ENCODE data around the gene CFAP206. TPM values are rescaled to one million over a fixed set of nuclear protein-coding genes. Genes with fewer than 3 reads are reported as not detected.

CFAP206 gene
- total and polyA plus RNA-seq, 2 experiments from 2014 or later, result not detected

DNA sequence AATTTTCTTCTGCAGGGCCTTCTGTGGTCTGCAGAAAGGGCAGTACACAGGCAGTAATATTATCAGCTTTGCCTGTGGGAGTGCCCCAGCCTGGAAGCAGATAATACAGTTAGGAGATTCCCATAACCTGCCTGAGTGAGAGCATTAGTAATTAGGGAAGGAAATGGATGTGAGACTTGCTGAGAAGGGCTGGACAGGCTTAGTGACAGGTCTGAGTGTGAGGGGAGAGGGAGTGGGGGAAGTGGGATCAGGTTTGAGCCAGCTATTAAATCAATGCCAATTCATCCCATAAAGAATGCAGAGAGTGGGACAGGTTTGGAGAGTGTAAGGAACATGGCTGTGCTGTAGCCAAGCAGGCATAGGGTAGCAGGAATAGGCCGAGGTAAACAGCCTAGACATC, 10.1 kb upstream of the CFAP206 start:
- Histone ChIP-seq H3K79me2 (replicated peaks; ENCODE audit: insufficient read depth) (no peaks in the 10 kb centered on the region), H3K27ac (ENCODE audit: low read depth) (no peak overlapping the region), H3K4me1 (ENCODE audit: insufficient read depth) (no peaks in the 10 kb centered on the region), H3K9me2 (ENCODE audit: insufficient read depth) (no peaks in the 10 kb centered on the region), H3K4me3 (no peak overlapping the region), H3K27me3 (ENCODE audit: insufficient read depth) (no peaks in the 10 kb centered on the region), H3K36me3 (ENCODE audit: insufficient read depth) (no peaks in the 10 kb centered on the region), H2AFZ (no peak overlapping the region), H3F3A (replicated peaks; ENCODE audit: low read depth) (no peaks in the 10 kb centered on the region), H3K4me2 (no peak overlapping the region), H4K20me1 (replicated peaks; ENCODE audit: insufficient read depth) (no peaks in the 10 kb centered on the region)
- TF ChIP-seq, protein P1, sequence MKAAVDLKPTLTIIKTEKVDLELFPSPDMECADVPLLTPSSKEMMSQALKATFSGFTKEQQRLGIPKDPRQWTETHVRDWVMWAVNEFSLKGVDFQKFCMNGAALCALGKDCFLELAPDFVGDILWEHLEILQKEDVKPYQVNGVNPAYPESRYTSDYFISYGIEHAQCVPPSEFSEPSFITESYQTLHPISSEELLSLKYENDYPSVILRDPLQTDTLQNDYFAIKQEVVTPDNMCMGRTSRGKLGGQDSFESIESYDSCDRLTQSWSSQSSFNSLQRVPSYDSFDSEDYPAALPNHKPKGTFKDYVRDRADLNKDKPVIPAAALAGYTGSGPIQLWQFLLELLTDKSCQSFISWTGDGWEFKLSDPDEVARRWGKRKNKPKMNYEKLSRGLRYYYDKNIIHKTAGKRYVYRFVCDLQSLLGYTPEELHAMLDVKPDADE (IDR thresholded peaks at IDR 0.05), result no peak
- TF ChIP-seq JUNB (IDR thresholded peaks at IDR 0.05; ENCODE audit: unreplicated experiment) (no peak), POLR2AphosphoS5 (IDR thresholded peaks at IDR 0.05; ENCODE audit: low read depth) (no peak), ZNF114 (CRISPR knock-in tag; IDR thresholded peaks at IDR 0.05) (no peak), EZH2 (IDR thresholded peaks at IDR 0.05; ENCODE audit: low read depth, unreplicated experiment) (no peak), CREB1 (CRISPR knock-in tag; IDR thresholded peaks at IDR 0.05; ENCODE audit: low read depth) (no peak), ZNF331 (CRISPR knock-in tag; IDR thresholded peaks at IDR 0.05; ENCODE audit: low read depth) (no peak), EZH2phosphoT487 (IDR thresholded peaks at IDR 0.05; ENCODE audit: unreplicated experiment) (no peak), NANOG (IDR thresholded peaks at IDR 0.05; ENCODE audit: borderline replicate concordance) (no peak), STAT1 (IDR thresholded peaks at IDR 0.05; ENCODE audit: unreplicated experiment) (no peak)
- TF ChIP-seq, protein P2, sequence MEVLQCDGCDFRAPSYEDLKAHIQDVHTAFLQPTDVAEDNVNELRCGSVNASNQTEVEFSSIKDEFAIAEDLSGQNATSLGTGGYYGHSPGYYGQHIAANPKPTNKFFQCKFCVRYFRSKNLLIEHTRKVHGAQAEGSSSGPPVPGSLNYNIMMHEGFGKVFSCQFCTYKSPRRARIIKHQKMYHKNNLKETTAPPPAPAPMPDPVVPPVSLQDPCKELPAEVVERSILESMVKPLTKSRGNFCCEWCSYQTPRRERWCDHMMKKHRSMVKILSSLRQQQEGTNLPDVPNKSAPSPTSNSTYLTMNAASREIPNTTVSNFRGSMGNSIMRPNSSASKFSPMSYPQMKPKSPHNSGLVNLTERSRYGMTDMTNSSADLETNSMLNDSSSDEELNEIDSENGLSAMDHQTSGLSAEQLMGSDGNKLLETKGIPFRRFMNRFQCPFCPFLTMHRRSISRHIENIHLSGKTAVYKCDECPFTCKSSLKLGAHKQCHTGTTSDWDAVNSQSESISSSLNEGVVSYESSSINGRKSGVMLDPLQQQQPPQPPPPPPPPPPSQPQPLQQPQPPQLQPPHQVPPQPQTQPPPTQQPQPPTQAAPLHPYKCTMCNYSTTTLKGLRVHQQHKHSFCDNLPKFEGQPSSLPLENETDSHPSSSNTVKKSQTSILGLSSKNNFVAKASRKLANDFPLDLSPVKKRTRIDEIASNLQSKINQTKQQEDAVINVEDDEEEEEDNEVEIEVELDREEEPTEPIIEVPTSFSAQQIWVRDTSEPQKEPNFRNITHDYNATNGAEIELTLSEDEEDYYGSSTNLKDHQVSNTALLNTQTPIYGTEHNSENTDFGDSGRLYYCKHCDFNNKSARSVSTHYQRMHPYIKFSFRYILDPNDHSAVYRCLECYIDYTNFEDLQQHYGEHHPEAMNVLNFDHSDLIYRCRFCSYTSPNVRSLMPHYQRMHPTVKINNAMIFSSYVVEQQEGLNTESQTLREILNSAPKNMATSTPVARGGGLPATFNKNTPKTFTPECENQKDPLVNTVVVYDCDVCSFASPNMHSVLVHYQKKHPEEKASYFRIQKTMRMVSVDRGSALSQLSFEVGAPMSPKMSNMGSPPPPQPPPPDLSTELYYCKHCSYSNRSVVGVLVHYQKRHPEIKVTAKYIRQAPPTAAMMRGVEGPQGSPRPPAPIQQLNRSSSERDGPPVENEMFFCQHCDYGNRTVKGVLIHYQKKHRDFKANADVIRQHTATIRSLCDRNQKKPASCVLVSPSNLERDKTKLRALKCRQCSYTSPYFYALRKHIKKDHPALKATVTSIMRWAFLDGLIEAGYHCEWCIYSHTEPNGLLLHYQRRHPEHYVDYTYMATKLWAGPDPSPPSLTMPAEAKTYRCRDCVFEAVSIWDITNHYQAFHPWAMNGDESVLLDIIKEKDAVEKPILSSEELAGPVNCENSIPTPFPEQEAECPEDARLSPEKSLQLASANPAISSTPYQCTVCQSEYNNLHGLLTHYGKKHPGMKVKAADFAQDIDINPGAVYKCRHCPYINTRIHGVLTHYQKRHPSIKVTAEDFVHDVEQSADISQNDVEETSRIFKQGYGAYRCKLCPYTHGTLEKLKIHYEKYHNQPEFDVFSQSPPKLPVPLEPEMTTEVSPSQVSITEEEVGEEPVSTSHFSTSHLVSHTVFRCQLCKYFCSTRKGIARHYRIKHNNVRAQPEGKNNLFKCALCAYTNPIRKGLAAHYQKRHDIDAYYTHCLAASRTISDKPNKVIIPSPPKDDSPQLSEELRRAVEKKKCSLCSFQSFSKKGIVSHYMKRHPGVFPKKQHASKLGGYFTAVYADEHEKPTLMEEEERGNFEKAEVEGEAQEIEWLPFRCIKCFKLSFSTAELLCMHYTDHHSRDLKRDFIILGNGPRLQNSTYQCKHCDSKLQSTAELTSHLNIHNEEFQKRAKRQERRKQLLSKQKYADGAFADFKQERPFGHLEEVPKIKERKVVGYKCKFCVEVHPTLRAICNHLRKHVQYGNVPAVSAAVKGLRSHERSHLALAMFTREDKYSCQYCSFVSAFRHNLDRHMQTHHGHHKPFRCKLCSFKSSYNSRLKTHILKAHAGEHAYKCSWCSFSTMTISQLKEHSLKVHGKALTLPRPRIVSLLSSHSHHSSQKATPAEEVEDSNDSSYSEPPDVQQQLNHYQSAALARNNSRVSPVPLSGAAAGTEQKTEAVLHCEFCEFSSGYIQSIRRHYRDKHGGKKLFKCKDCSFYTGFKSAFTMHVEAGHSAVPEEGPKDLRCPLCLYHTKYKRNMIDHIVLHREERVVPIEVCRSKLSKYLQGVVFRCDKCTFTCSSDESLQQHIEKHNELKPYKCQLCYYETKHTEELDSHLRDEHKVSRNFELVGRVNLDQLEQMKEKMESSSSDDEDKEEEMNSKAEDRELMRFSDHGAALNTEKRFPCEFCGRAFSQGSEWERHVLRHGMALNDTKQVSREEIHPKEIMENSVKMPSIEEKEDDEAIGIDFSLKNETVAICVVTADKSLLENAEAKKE (CRISPR knock-in tag; IDR thresholded peaks at IDR 0.05), result no peak
- TF ChIP-seq, protein P3, sequence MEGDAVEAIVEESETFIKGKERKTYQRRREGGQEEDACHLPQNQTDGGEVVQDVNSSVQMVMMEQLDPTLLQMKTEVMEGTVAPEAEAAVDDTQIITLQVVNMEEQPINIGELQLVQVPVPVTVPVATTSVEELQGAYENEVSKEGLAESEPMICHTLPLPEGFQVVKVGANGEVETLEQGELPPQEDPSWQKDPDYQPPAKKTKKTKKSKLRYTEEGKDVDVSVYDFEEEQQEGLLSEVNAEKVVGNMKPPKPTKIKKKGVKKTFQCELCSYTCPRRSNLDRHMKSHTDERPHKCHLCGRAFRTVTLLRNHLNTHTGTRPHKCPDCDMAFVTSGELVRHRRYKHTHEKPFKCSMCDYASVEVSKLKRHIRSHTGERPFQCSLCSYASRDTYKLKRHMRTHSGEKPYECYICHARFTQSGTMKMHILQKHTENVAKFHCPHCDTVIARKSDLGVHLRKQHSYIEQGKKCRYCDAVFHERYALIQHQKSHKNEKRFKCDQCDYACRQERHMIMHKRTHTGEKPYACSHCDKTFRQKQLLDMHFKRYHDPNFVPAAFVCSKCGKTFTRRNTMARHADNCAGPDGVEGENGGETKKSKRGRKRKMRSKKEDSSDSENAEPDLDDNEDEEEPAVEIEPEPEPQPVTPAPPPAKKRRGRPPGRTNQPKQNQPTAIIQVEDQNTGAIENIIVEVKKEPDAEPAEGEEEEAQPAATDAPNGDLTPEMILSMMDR (conservative IDR thresholded peaks at IDR 0.05; ENCODE audit: low read depth in 2 of 2), result no peak
- TF ChIP-seq, protein P4, sequence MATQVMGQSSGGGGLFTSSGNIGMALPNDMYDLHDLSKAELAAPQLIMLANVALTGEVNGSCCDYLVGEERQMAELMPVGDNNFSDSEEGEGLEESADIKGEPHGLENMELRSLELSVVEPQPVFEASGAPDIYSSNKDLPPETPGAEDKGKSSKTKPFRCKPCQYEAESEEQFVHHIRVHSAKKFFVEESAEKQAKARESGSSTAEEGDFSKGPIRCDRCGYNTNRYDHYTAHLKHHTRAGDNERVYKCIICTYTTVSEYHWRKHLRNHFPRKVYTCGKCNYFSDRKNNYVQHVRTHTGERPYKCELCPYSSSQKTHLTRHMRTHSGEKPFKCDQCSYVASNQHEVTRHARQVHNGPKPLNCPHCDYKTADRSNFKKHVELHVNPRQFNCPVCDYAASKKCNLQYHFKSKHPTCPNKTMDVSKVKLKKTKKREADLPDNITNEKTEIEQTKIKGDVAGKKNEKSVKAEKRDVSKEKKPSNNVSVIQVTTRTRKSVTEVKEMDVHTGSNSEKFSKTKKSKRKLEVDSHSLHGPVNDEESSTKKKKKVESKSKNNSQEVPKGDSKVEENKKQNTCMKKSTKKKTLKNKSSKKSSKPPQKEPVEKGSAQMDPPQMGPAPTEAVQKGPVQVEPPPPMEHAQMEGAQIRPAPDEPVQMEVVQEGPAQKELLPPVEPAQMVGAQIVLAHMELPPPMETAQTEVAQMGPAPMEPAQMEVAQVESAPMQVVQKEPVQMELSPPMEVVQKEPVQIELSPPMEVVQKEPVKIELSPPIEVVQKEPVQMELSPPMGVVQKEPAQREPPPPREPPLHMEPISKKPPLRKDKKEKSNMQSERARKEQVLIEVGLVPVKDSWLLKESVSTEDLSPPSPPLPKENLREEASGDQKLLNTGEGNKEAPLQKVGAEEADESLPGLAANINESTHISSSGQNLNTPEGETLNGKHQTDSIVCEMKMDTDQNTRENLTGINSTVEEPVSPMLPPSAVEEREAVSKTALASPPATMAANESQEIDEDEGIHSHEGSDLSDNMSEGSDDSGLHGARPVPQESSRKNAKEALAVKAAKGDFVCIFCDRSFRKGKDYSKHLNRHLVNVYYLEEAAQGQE (IDR thresholded peaks at IDR 0.05; ENCODE audit: unreplicated experiment), result no peak
- no peaks in the 10 kb centered on the region for H3K4me1 Mint-ChIP-seq
- ATAC-seq (no peak), DNase-seq (ENCODE audit: low spot score) (no peak)
- no peaks in the 10 kb centered on the region for H3K27me3 Mint-ChIP-seq (ENCODE audit: insufficient read depth, low read depth, poor library complexity)
- H3K9me3 Mint-ChIP-seq, result no peaks in the 10 kb centered on the region
- H3K27ac Mint-ChIP-seq, result no peak overlapping the region
- no peaks in the 10 kb centered on the region for H3K36me3 Mint-ChIP-seq (ENCODE audit: low read depth)
- no peak overlapping the region for H3K4me3 Mint-ChIP-seq
